GM19467 (cell line): ENCODE data around the gene PDE12.

Experiments used
- ATAC-seq: cut with Tn5 transposase; IDR thresholded peaks from one replicate; pipeline ENCODE4 v1.9.1; 2021; ENCODE audit warnings: mild to moderate bottlenecking, moderate library complexity; ENCODE audit not compliant: unreplicated experiment

Gene PDE12

GRCh38 chr3:57555738-57556458 is at the start of gene PDE12:
PDE12 (plus strand) TSS chr3:57556274; CDS start chr3:57556380, 106 bp downstream.
- ATAC-seq = peak; percentile 78

- ATAC-seq = no peak
Measured at GRCh38 chr3:57512166-57512565, 43.9 kb upstream of the PDE12 start.

GRCh38 chr3:57518276-57518915 is 37.7 kb upstream of the PDE12 start:
- ATAC-seq = no peak

- ATAC-seq = no peak
Measured at GRCh38 chr3:57530071-57530608, 25.9 kb upstream of the PDE12 start.

- no peak for ATAC-seq
Measured at GRCh38 chr3:57538465-57538864, 17.6 kb upstream of the PDE12 start.

- no peak for ATAC-seq
Measured at GRCh38 chr3:57544181-57545125, 11.6 kb upstream of the PDE12 start, which contains the start of gene DNAH12. DNAH12 (minus strand) TSS chr3:57544344; CDS start chr3:57542870, 1,474 bp downstream.

GRCh38 chr3:57545636-57546268 is 10.3 kb upstream of the PDE12 start:
- no peak for ATAC-seq

- ATAC-seq = no peak
Measured at GRCh38 chr3:57546616-57547015, 9.5 kb upstream of the PDE12 start.

- ATAC-seq = no peak
Measured at GRCh38 chr3:57555306-57555705, 768 bp upstream of the PDE12 start.

- peak; percentile 19 for ATAC-seq
Measured at GRCh38 chr3:57556459-57557084, 498 bp downstream of the PDE12 start.

GRCh38 chr3:57557085-57557537 is 1.0 kb downstream of the PDE12 start:
- ATAC-seq = no peak

GRCh38 chr3:57559526-57559925 is 3.5 kb downstream of the PDE12 start:
- no peak for ATAC-seq

- ATAC-seq = no peak
Measured at GRCh38 chr3:57569859-57570450, 13.9 kb downstream of the PDE12 start.

GRCh38 chr3:57570878-57571277 is 14.8 kb downstream of the PDE12 start:
- ATAC-seq = no peak

GRCh38 chr3:57572096-57572495 is 16.0 kb downstream of the PDE12 start:
- no peak for ATAC-seq

- no peak for ATAC-seq
Measured at GRCh38 chr3:57575966-57576626, 20.0 kb downstream of the PDE12 start.

- no peak for ATAC-seq
Measured at GRCh38 chr3:57577801-57578200, 21.7 kb downstream of the PDE12 start.

- no peak for ATAC-seq
Measured at GRCh38 chr3:57582474-57583168, 26.5 kb downstream of the PDE12 start.
